Right atrium auricular region (tissue), 2 donors: Measurements from ENCODE around the gene SPON2. TPM values are rescaled to one million over a fixed set of nuclear protein-coding genes. Genes with fewer than 3 reads are reported as not detected.
"Not testable (repeated sequence)": the region's sequence is repeated elsewhere in the genome, so short reads cannot be mapped to it uniquely, and the experiment has no call there.

Experiments used
- DNase-seq: peaks from one replicate; pipeline ENCODE4 v3.0.0-alpha.2; 2019; ENCODE audit warnings: low spot score
- H3K27ac ChIP-seq, 2 donors: fragments of 200-600 bp; sonication (generic); 1 replicate in 1 of 2; 2 replicates in 1 of 2; pipeline ENCODE4 v1.5.1; 2016 to 2019
- H3K27me3 ChIP-seq, 2 donors: fragments of 200-600 bp; sonication (generic); one replicate each; pipeline versions ENCODE4 v1.5.1 to v1.6.0; 2017 to 2019
- H3K36me3 ChIP-seq: fragments of 200-600 bp; sonication (generic); one replicate; pipeline ENCODE4 v1.5.1; 2016
- H3K4me1 ChIP-seq, 2 donors: fragments of 200-600 bp; sonication (generic); one replicate each; pipeline versions ENCODE4 v1.5.1 to v1.6.0; 2017 to 2019
- H3K4me3 ChIP-seq, 2 donors: fragments of 200-600 bp; sonication (generic); 1 replicate in 1 of 2; 2 replicates in 1 of 2; pipeline ENCODE4 v1.5.1; 2017 to 2019; ENCODE audit warnings: mild to moderate bottlenecking in 1 of 2, moderate library complexity in 1 of 2
- H3K9me3 ChIP-seq, 2 donors: fragments of 200-600 bp; sonication (generic); one replicate each; pipeline ENCODE4 v1.5.1; 2019
- CTCF ChIP-seq, 2 donors: fragments of 200-600 bp; sonication (generic); IDR thresholded peaks; one replicate each; pipeline ENCODE4 v1.5.1; 2019; ENCODE audit warnings: antibody characterized with exemption in 2 of 2
- total RNA-seq, 2 donors: library from RNA; depleted of rRNA; stranded (reverse); fragments of >200 nt; gene quantifications; one replicate each; pipeline ENCODE4 v1.1.0, GENCODE V29; 2016

Gene SPON2
- total RNA-seq, 2 donors from 2014 or later: 13.0 to 20.8 TPM

- H3K4me3 ChIP-seq: no peak overlapping the region
- no peak for DNase-seq
- no peaks in the 10 kb centered on the region for H3K9me3 ChIP-seq
- no peaks in the 10 kb centered on the region for H3K36me3 ChIP-seq
- H3K4me1 ChIP-seq: no peaks in the 10 kb centered on the region
- TF ChIP-seq CTCF (IDR thresholded peaks at IDR 0.05): no peak
- H3K27me3 ChIP-seq: no peaks in the 10 kb centered on the region
- H3K27ac ChIP-seq: no peak overlapping the region
Observed at GRCh38 chr4:1133033-1133432, 39.4 kb downstream of the SPON2 start.

- H3K4me1 ChIP-seq: no peaks in the 10 kb centered on the region
- no peak overlapping the region for H3K27ac ChIP-seq
- H3K9me3 ChIP-seq: no peaks in the 10 kb centered on the region
- DNase-seq: peak; percentile 72
- TF ChIP-seq CTCF (IDR thresholded peaks at IDR 0.05): peak; percentile 98 to 100
- no peaks in the 10 kb centered on the region for H3K27me3 ChIP-seq
- no peak overlapping the region for H3K4me3 ChIP-seq
- no peaks in the 10 kb centered on the region for H3K36me3 ChIP-seq
Observed at GRCh38 chr4:1130316-1131186, 41.8 kb downstream of the SPON2 start.

GRCh38 chr4:1126506-1126905 lies 45.9 kb downstream of the SPON2 start:
- no peaks in the 10 kb centered on the region for H3K4me1 ChIP-seq
- no peak overlapping the region for H3K4me3 ChIP-seq
- no peaks in the 10 kb centered on the region for H3K9me3 ChIP-seq
- H3K36me3 ChIP-seq: no peaks in the 10 kb centered on the region
- no peaks in the 10 kb centered on the region for H3K27me3 ChIP-seq
- TF ChIP-seq CTCF (IDR thresholded peaks at IDR 0.05): no peak
- no peak overlapping the region for H3K27ac ChIP-seq
- DNase-seq: no peak

- H3K27ac ChIP-seq, H3K27me3 ChIP-seq, H3K9me3 ChIP-seq, H3K4me3 ChIP-seq, DNase-seq, H3K4me1 ChIP-seq, H3K36me3 ChIP-seq: not testable (repeated sequence)
Observed at GRCh38 chr4:1125466-1125865, 46.9 kb downstream of the SPON2 start.

- no peak for DNase-seq
- no peaks in the 10 kb centered on the region for H3K27me3 ChIP-seq
- H3K4me1 ChIP-seq: no peaks in the 10 kb centered on the region
- H3K36me3 ChIP-seq: no peaks in the 10 kb centered on the region
- H3K9me3 ChIP-seq: peaks cover 0 to 7% of the 10 kb centered on the region in 2 donors
- no peak for TF ChIP-seq CTCF (IDR thresholded peaks at IDR 0.05)
- H3K27ac ChIP-seq: no peak overlapping the region
- H3K4me3 ChIP-seq: no peak overlapping the region
Observed at GRCh38 chr4:1124818-1125217, 47.6 kb downstream of the SPON2 start.

- DNase-seq: no peak
- H3K27me3 ChIP-seq: no peaks in the 10 kb centered on the region
- H3K4me1 ChIP-seq: no peaks in the 10 kb centered on the region
- H3K27ac ChIP-seq: no peak overlapping the region
- no peak for TF ChIP-seq CTCF (IDR thresholded peaks at IDR 0.05)
- H3K36me3 ChIP-seq: no peaks in the 10 kb centered on the region
- peaks cover 0 to 7% of the 10 kb centered on the region in 2 donors for H3K9me3 ChIP-seq
- H3K4me3 ChIP-seq: no peak overlapping the region
Observed at GRCh38 chr4:1122505-1122904, 49.9 kb downstream of the SPON2 start.

Other genes with a start within 250 kb of the SPON2 start
- 10 to 100 TPM; 27.8 to 52.2 TPM for gene GAK, start 240.3 kb downstream of the SPON2 start, total RNA-seq
- 10 to 100 TPM; 20.2 to 24.0 TPM for gene TMEM175, start 240.1 kb downstream of the SPON2 start, total RNA-seq
- gene DGKQ, start 199.0 kb downstream of the SPON2 start, total RNA-seq: 1 to 10 TPM; 3.1 to 4.8 TPM
- gene IDUA, start 185.5 kb downstream of the SPON2 start, total RNA-seq: 10 to 100 TPM in 1 of 2 donors, 1 to 10 TPM in 1; 8.9 to 10.2 TPM
- gene SLC26A1, start 179.2 kb downstream of the SPON2 start, total RNA-seq: not detected
- gene FGFRL1, start 161.0 kb downstream of the SPON2 start, total RNA-seq: 10 to 100 TPM; 30.3 to 47.1 TPM
- 1 to 10 TPM; 1.9 TPM for gene RNF212, start 59.0 kb downstream of the SPON2 start, total RNA-seq
- gene CTBP1, start 76.5 kb upstream of the SPON2 start, total RNA-seq: 100 to 1,000 TPM; 104 to 140 TPM
- 10 to 100 TPM; 46.0 to 51.7 TPM for gene MAEA, start 117.3 kb upstream of the SPON2 start, total RNA-seq
- gene UVSSA, start 174.6 kb upstream of the SPON2 start, total RNA-seq: 1 to 10 TPM; 4.4 to 7.5 TPM
- gene NKX1-1, start 233.9 kb upstream of the SPON2 start, total RNA-seq: not detected